Neural cell (in vitro differentiated cells): Measurements from ENCODE around the gene SRRM1. TPM values are rescaled to one million over a fixed set of nuclear protein-coding genes. Genes with fewer than 3 reads are reported as not detected.

Experiments
- H2AFZ ChIP-seq: fragments of 200-600, 300-800 bp; sonication (generic), shearing (Covaris generic); 2 replicates; pipeline ENCODE4 v1.6.0; 2014; ENCODE audit warnings: low read depth, mild to moderate bottlenecking, antibody characterized with exemption, low read length, moderate library complexity
- H3F3A ChIP-seq: fragments of 200-600 bp; shearing (Covaris generic); 2 replicates; pipeline ENCODE4 v1.6.1; 2016; ENCODE audit warnings: mild to moderate bottlenecking, moderate library complexity, mixed read lengths, antibody characterized with exemption, low read length; ENCODE audit not compliant: insufficient read depth, poor library complexity, severe bottlenecking
- H3K27ac ChIP-seq: fragments of 200-600, 300-800 bp; sonication (generic), shearing (Covaris generic); 2 replicates; pipeline ENCODE4 v1.5.1; 2014; ENCODE audit warnings: mild to moderate bottlenecking, low read length, moderate library complexity
- H3K27me3 ChIP-seq: fragments of 300-800, 200-600 bp; sonication (generic), shearing (Covaris generic); 2 replicates; pipeline ENCODE4 v1.6.0; 2014; ENCODE audit warnings: mild to moderate bottlenecking, low read depth, low read length, moderate library complexity; ENCODE audit not compliant: insufficient read depth
- H3K36me3 ChIP-seq: fragments of 300-800, 200-600 bp; sonication (generic), shearing (Covaris generic); 2 replicates; pipeline ENCODE4 v1.5.1; 2014; ENCODE audit warnings: mild to moderate bottlenecking, antibody characterized with exemption, low read length, moderate library complexity; ENCODE audit not compliant: insufficient read depth
- H3K4me2 ChIP-seq: fragments of 300-800, 200-600 bp; sonication (generic), shearing (Covaris generic); 2 replicates; pipeline ENCODE4 v1.6.0; 2014; ENCODE audit warnings: mild to moderate bottlenecking, low read length
- H3K4me3 ChIP-seq: fragments of 300-800, 200-600 bp; sonication (generic), shearing (Covaris generic); 2 replicates; pipeline ENCODE4 v1.5.1; 2014; ENCODE audit warnings: mild to moderate bottlenecking, low read length, moderate library complexity
- H3K79me2 ChIP-seq: fragments of 200-600 bp; shearing (Covaris generic); replicated peaks from 2 replicates; pipeline ENCODE4 v1.6.0; 2014; ENCODE audit warnings: mild to moderate bottlenecking, low read length, moderate library complexity; ENCODE audit not compliant: insufficient read depth
- H3K9ac ChIP-seq: fragments of 300-800, 200-600 bp; sonication (generic), shearing (Covaris generic); 2 replicates; pipeline ENCODE4 v1.6.1; 2016; ENCODE audit warnings: mild to moderate bottlenecking, low read length, mixed read lengths
- H3K9me2 ChIP-seq: fragments of 200-600 bp; shearing (Covaris generic); 2 replicates; pipeline ENCODE4 v1.6.1; 2016; ENCODE audit warnings: mild to moderate bottlenecking, low read length, mixed read lengths; ENCODE audit not compliant: insufficient read depth
- H3K9me3 ChIP-seq: fragments of 200-600, 300-800 bp; sonication (generic), shearing (Covaris generic); 2 replicates; pipeline ENCODE4 v1.6.1; 2016; ENCODE audit warnings: mild to moderate bottlenecking, mixed run types, low read length, moderate library complexity, mixed read lengths
- H4K20me1 ChIP-seq: fragments of 200-600 bp; shearing (Covaris generic); 2 replicates; pipeline ENCODE4 v1.6.1; 2016; ENCODE audit warnings: mild to moderate bottlenecking, mixed run types; ENCODE audit not compliant: insufficient read depth
- CTCF ChIP-seq: fragments of 450-650 bp; IDR thresholded peaks from 2 replicates; pipeline ENCODE4 v1.5.1; 2014; ENCODE audit warnings: antibody characterized with exemption, mild to moderate bottlenecking, moderate library complexity; ENCODE audit not compliant: poor library complexity, severe bottlenecking
- EP300 ChIP-seq: fragments of 450-650 bp; conservative IDR thresholded peaks from 2 replicates; pipeline ENCODE4 v1.6.1; 2014; ENCODE audit warnings: antibody characterized with exemption, mild to moderate bottlenecking, moderate library complexity; ENCODE audit not compliant: poor library complexity, severe bottlenecking
- EZH2 ChIP-seq: fragments of 200-600, 300-800 bp; shearing (Covaris generic), sonication (generic); IDR thresholded peaks from 2 replicates; pipeline ENCODE4 v1.6.1; 2014; ENCODE audit warnings: antibody characterized with exemption, low read length, borderline replicate concordance, mild to moderate bottlenecking; ENCODE audit not compliant: insufficient read depth, poor library complexity, severe bottlenecking
- MXI1 ChIP-seq: fragments of 450-650 bp; conservative IDR thresholded peaks from 2 replicates; pipeline ENCODE4 v1.6.1; 2014; ENCODE audit warnings: antibody characterized with exemption, mild to moderate bottlenecking; ENCODE audit not compliant: poor library complexity, severe bottlenecking
- POLR2AphosphoS5 ChIP-seq: IDR thresholded peaks from 2 replicates; pipeline ENCODE4 v1.6.1; 2012
- RAD21 ChIP-seq: fragments of 450-650 bp; conservative IDR thresholded peaks from 2 replicates; pipeline ENCODE4 v1.6.1; 2014; ENCODE audit warnings: antibody characterized with exemption, mild to moderate bottlenecking, moderate library complexity
- SMC3 ChIP-seq: fragments of 450-650 bp; conservative IDR thresholded peaks from 2 replicates; pipeline ENCODE4 v1.6.1; 2014; ENCODE audit warnings: antibody characterized with exemption, mild to moderate bottlenecking, moderate library complexity; ENCODE audit not compliant: poor library complexity
- TAF1 ChIP-seq: IDR thresholded peaks from 2 replicates; pipeline ENCODE4 v1.6.1; 2012; ENCODE audit warnings: low read depth
- polyA plus RNA-seq: library from polyadenylated mRNA; depleted of rRNA; stranded (reverse); fragments of >200 nt; gene quantifications from 2 replicates; pipeline ENCODE4 v1.2.3, GENCODE V29; 2014
- TF ChIP-seq, protein P1 (sequence below): IDR thresholded peaks from 2 replicates; pipeline ENCODE4 v1.6.1; 2012; ENCODE audit warnings: borderline replicate concordance

SRRM1 gene
- polyA plus RNA-seq, 1 donor from 2014 or later, result 37.1 TPM

GRCh38 chr1:24688621-24689195 is 45.6 kb downstream of the SRRM1 start:
- Histone ChIP-seq H3K79me2 (no peaks in the 10 kb centered on the region), H4K20me1 (no peaks in the 10 kb centered on the region), H2AFZ (no peak overlapping the region), H3K4me2 (no peak overlapping the region), H3K27me3 (no peaks in the 10 kb centered on the region), H3K4me3 (no peak overlapping the region), H3F3A (no peaks in the 10 kb centered on the region), H3K9me3 (no peaks in the 10 kb centered on the region), H3K9me2 (no peaks in the 10 kb centered on the region), H3K9ac (no peak overlapping the region), H3K27ac (no peak overlapping the region), H3K36me3 (no peaks in the 10 kb centered on the region)
- TF ChIP-seq MXI1, result no peak
- TF ChIP-seq RAD21, result peak; percentile 78
- TF ChIP-seq SMC3, result peak; percentile 87
- TF ChIP-seq, protein P1, sequence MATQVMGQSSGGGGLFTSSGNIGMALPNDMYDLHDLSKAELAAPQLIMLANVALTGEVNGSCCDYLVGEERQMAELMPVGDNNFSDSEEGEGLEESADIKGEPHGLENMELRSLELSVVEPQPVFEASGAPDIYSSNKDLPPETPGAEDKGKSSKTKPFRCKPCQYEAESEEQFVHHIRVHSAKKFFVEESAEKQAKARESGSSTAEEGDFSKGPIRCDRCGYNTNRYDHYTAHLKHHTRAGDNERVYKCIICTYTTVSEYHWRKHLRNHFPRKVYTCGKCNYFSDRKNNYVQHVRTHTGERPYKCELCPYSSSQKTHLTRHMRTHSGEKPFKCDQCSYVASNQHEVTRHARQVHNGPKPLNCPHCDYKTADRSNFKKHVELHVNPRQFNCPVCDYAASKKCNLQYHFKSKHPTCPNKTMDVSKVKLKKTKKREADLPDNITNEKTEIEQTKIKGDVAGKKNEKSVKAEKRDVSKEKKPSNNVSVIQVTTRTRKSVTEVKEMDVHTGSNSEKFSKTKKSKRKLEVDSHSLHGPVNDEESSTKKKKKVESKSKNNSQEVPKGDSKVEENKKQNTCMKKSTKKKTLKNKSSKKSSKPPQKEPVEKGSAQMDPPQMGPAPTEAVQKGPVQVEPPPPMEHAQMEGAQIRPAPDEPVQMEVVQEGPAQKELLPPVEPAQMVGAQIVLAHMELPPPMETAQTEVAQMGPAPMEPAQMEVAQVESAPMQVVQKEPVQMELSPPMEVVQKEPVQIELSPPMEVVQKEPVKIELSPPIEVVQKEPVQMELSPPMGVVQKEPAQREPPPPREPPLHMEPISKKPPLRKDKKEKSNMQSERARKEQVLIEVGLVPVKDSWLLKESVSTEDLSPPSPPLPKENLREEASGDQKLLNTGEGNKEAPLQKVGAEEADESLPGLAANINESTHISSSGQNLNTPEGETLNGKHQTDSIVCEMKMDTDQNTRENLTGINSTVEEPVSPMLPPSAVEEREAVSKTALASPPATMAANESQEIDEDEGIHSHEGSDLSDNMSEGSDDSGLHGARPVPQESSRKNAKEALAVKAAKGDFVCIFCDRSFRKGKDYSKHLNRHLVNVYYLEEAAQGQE, result no peak
- no peak for TF ChIP-seq EP300
- no peak for TF ChIP-seq TAF1
- TF ChIP-seq CTCF, result peak; percentile 73
- TF ChIP-seq POLR2AphosphoS5, result no peak
- no peak for TF ChIP-seq EZH2

DNA sequence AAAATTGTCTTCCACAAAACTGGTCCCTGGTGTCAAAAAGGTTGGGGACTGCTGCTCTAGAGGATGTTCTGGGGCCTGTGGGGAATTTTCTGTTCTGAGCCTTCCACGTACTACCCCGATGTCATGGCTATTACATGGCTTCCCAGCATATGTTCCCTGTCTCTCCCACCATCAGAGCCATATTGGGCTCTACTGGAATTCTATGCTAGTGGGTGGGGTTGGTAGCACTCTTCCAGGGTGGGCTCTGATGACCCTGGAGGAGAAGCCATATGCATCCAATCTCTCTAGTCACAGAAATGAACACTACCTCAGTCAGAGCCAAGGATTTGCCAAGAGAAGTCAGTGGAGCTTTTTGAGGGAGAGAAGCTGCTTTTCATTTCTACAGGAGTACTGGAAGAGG is 47.9 kb downstream of the SRRM1 start:
- no peaks in the 10 kb centered on the region for H3K27me3 ChIP-seq
- TF ChIP-seq EP300, result no peak
- no peak for TF ChIP-seq SMC3
- no peak for TF ChIP-seq RAD21
- no peak for TF ChIP-seq TAF1
- TF ChIP-seq EZH2, result no peak
- no peak for TF ChIP-seq MXI1
- TF ChIP-seq, protein P1, result no peak
- no peak for TF ChIP-seq POLR2AphosphoS5
- TF ChIP-seq CTCF, result no peak
- H4K20me1 ChIP-seq, result no peaks in the 10 kb centered on the region
- no peaks in the 10 kb centered on the region for H3F3A ChIP-seq
- no peak overlapping the region for H3K4me3 ChIP-seq
- no peaks in the 10 kb centered on the region for H3K36me3 ChIP-seq
- H3K9me2 ChIP-seq, result no peaks in the 10 kb centered on the region
- H2AFZ ChIP-seq, result no peak overlapping the region
- no peak overlapping the region for H3K4me2 ChIP-seq
- H3K79me2 ChIP-seq, result no peaks in the 10 kb centered on the region
- H3K9ac ChIP-seq, result no peak overlapping the region
- H3K27ac ChIP-seq, result no peak overlapping the region
- H3K9me3 ChIP-seq, result no peaks in the 10 kb centered on the region
